Fibroblast of lung (primary cell): ENCODE data around the gene TNFRSF1A. TPM values are rescaled to one million over a fixed set of nuclear protein-coding genes. Genes with fewer than 3 reads are reported as not detected.

Experiments
- DNase-seq, 2 donors: peaks; one replicate each; pipeline versions ENCODE4 v3.0.0 to v3.0.0-alpha.2; 2010; ENCODE audit warnings: low read depth in 2 of 2
- H2AFZ ChIP-seq: 2 replicates; pipeline ENCODE4 v1.5.1; 2012; ENCODE audit warnings: low read length, control low read depth, inconsistent platforms
- H3K27ac ChIP-seq: 2 replicates; pipeline ENCODE4 v1.5.1; 2011; ENCODE audit warnings: low read length, control low read depth; ENCODE audit not compliant: insufficient read depth
- H3K27me3 ChIP-seq: 2 replicates; pipeline ENCODE4 v1.5.1; 2011; ENCODE audit warnings: mild to moderate bottlenecking, low read length; ENCODE audit not compliant: control insufficient read depth, insufficient read depth
- H3K36me3 ChIP-seq: 2 replicates; pipeline ENCODE4 v1.5.1; 2011; ENCODE audit warnings: low read length; ENCODE audit not compliant: control insufficient read depth, insufficient read depth
- H3K4me1 ChIP-seq: 2 replicates; pipeline ENCODE4 v1.5.1; 2011; ENCODE audit warnings: low read length; ENCODE audit not compliant: control insufficient read depth, insufficient read depth; ENCODE audit errors: extremely low read depth
- H3K4me2 ChIP-seq: 2 replicates; pipeline ENCODE4 v1.5.1; 2011; ENCODE audit warnings: low read length, control low read depth; ENCODE audit not compliant: insufficient read depth; ENCODE audit errors: extremely low read depth
- H3K4me3 ChIP-seq, 4 experiments: fragments of 200-600 bp in 1 of 4; sonication (generic) in 1 of 4; replicated peaks in 1 of 4; 2 replicates each; pipeline ENCODE4 v1.5.1; 2011 to 2016; ENCODE audit warnings: low read length in 4 of 4, low read depth in 3 of 4, mild to moderate bottlenecking in 3 of 4, control low read depth in 2 of 4, inconsistent platforms in 1 of 4, mixed read lengths in 1 of 4; ENCODE audit not compliant: insufficient read depth in 1 of 4; ENCODE audit errors: control extremely low read depth in 1 of 4
- H3K79me2 ChIP-seq: 2 replicates; pipeline ENCODE4 v1.5.1; 2012; ENCODE audit warnings: mild to moderate bottlenecking, low read length, inconsistent platforms; ENCODE audit not compliant: control insufficient read depth, insufficient read depth
- H3K9ac ChIP-seq: 2 replicates; pipeline ENCODE4 v1.5.1; 2011; ENCODE audit warnings: mild to moderate bottlenecking, low read length, control low read depth; ENCODE audit not compliant: insufficient read depth
- H3K9me3 ChIP-seq: 2 replicates; pipeline ENCODE4 v1.5.1; 2012; ENCODE audit warnings: low read depth, low read length; ENCODE audit not compliant: control insufficient read depth, insufficient read depth
- H4K20me1 ChIP-seq: 2 replicates; pipeline ENCODE4 v1.5.1; 2011; ENCODE audit warnings: low read length; ENCODE audit not compliant: control insufficient read depth, insufficient read depth; ENCODE audit errors: extremely low read depth
- CTCF ChIP-seq, 2 donors: IDR thresholded peaks in 1 of 2; conservative IDR thresholded peaks in 1 of 2; 1 replicate in 1 of 2; 2 replicates in 1 of 2; pipeline ENCODE4 v1.5.1; 2011 to 2012; ENCODE audit warnings: low read length in 2 of 2, control low read depth in 1 of 2, inconsistent platforms in 1 of 2, low read depth in 1 of 2, mild to moderate bottlenecking in 1 of 2
- EZH2 ChIP-seq: IDR thresholded peaks from 2 replicates; pipeline ENCODE4 v1.5.1; 2012; ENCODE audit warnings: low read length, control low read depth, mild to moderate bottlenecking; ENCODE audit errors: missing control alignments
- polyA plus RNA-seq, 2 donors: library from polyadenylated mRNA; depleted of rRNA in 1 of 2; stranded (reverse) in 1 of 2; unstranded in 1 of 2; fragments of >200 nt; gene quantifications; 2 replicates each; pipeline ENCODE4 v1.2.1, GENCODE V29; 2011 to 2012; ENCODE audit warnings: missing spikeins in 1 of 2
- total RNA-seq: library from RNA; depleted of rRNA; stranded (reverse); fragments of >200 nt; gene quantifications from 2 replicates; pipeline ENCODE4 v1.2.1, GENCODE V29; 2014

TNFRSF1A gene
- total and polyA plus RNA-seq, 2 donors (not counting 1 experiment from before 2014, with no cell fraction given) = 157 to 257 TPM

GRCh38 chr12:6387541-6387940 is 45.7 kb upstream of the TNFRSF1A start:
- no peak overlapping the region for H3K4me3 ChIP-seq
- TF ChIP-seq CTCF (conservative IDR thresholded peaks at IDR 0.05 in 1 of 2, IDR thresholded peaks at IDR 0.05 in 1 of 2; ENCODE audit: low read depth in 1 of 2, low read length in 2 of 2) = no peak
- no peak for TF ChIP-seq EZH2
- H3K9me3 ChIP-seq = no peaks in the 10 kb centered on the region
- peaks cover 23% of the 10 kb centered on the region for H3K36me3 ChIP-seq
- H4K20me1 ChIP-seq = no peaks in the 10 kb centered on the region
- no peak overlapping the region for H3K27ac ChIP-seq
- DNase-seq = no peak
- H3K9ac ChIP-seq = no peak overlapping the region
- peaks cover 19% of the 10 kb centered on the region for H3K4me1 ChIP-seq
- no peaks in the 10 kb centered on the region for H3K27me3 ChIP-seq
- peaks cover 19% of the 10 kb centered on the region for H3K79me2 ChIP-seq
- H2AFZ ChIP-seq = no peak overlapping the region
- H3K4me2 ChIP-seq = no peak overlapping the region

DNA sequence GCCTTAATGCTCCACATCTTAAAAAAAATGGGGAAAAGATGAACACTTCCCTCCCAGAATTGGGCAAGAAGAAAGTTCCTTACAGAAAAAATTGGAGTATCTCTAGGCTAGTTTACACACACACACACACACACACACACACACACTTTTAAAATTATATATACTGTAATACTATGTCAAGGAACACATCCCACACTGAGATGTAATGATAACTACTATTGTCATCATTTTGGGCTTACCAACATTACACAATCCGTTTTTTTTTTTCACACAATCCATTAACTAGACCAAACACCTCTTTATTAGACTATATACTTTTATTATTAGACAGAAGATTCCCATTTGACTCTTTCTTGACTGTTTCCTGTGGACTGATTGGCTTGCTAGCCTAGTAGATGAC is 44.6 kb upstream of the TNFRSF1A start:
- Histone ChIP-seq H3K9me3 (no peaks in the 10 kb centered on the region), H3K4me3 (peak overlapping the region in 1 of 4 experiments; percentile 22), H3K36me3 (peaks cover 20% of the 10 kb centered on the region), H3K9ac (no peak overlapping the region), H3K4me2 (peak overlapping the region; percentile 33), H3K4me1 (peaks cover 19% of the 10 kb centered on the region), H2AFZ (no peak overlapping the region), H3K27me3 (no peaks in the 10 kb centered on the region), H3K27ac (no peak overlapping the region), H3K79me2 (peaks cover 19% of the 10 kb centered on the region), H4K20me1 (no peaks in the 10 kb centered on the region)
- no peak for DNase-seq
- no peak for TF ChIP-seq EZH2
- TF ChIP-seq CTCF (conservative IDR thresholded peaks at IDR 0.05 in 1 of 2, IDR thresholded peaks at IDR 0.05 in 1 of 2; ENCODE audit: low read depth in 1 of 2, low read length in 2 of 2) = no peak

DNA sequence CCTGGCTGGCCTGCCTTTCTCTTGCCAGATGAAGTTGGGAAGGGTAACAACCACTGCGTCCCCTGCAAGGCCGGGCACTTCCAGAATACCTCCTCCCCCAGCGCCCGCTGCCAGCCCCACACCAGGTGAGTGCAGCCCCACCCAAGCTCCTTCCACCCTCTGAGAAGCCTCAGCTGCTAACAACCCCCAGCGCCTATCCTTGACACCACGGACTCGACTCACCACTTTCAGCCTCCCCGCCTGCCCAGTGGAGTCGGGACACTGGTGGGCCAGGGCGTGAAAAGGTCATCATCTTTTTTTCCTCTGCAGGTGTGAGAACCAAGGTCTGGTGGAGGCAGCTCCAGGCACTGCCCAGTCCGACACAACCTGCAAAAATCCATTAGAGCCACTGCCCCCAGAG is 44.2 kb upstream of the TNFRSF1A start:
- H3K4me3 ChIP-seq = peak overlapping the region in 1 of 4 experiments; percentile 22
- H4K20me1 ChIP-seq = no peaks in the 10 kb centered on the region
- peak overlapping the region; percentile 25 for H3K4me2 ChIP-seq
- TF ChIP-seq EZH2 (no peak), CTCF (conservative IDR thresholded peaks at IDR 0.05 in 1 of 2, IDR thresholded peaks at IDR 0.05 in 1 of 2; ENCODE audit: low read depth in 1 of 2, low read length in 2 of 2) (no peak)
- no peak for DNase-seq
- no peak overlapping the region for H3K27ac ChIP-seq
- no peak overlapping the region for H2AFZ ChIP-seq
- peaks cover 20% of the 10 kb centered on the region for H3K36me3 ChIP-seq
- peaks cover 19% of the 10 kb centered on the region for H3K4me1 ChIP-seq
- no peaks in the 10 kb centered on the region for H3K27me3 ChIP-seq
- H3K9me3 ChIP-seq = no peaks in the 10 kb centered on the region
- H3K9ac ChIP-seq = no peak overlapping the region
- H3K79me2 ChIP-seq = peaks cover 19% of the 10 kb centered on the region
